ENCODE data around the gene CCDC180.
"Not testable (repeated sequence)": the region's sequence is repeated elsewhere in the genome, so short reads cannot be mapped to it uniquely, and the experiment has no call there.

The CCDC180 gene

DNA sequence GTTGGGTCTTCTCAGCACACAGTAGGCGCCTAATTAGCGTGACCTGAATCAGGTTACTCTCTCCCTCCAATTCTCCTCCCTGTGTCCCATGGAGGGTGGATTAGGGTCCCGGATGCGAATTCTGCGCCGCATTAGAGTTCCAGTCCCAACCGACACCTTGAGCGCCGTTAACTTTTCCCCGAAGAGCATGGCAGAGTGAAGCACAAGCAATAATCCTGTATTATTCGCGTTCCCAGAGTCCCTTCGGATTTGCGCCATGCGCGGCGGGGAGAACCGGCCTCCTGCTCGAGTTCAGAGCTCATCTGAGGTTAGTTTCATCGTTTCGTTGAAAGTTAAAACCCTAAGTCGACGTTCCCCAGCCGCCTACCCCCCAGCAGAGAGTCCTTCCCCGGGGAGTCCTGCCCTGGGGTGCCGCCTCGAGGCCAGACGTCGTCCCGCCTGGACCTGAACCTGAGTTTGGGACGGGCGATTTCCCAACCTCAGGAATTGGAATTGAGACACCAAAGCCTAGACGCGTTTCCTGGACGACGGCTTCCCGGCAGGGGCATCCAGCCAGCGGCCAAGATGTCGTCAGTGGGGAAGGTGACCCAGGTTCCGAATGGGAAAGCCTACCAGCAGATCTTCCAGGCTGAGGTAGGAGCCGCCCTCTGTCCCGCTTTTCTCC lies at the start of gene CCDC180:
CCDC180 (plus strand) TSS at position 160 of the 664 bp plus-strand sequence; CDS start at position 565, 405 bp downstream.
- H3K4me3 ChIP-seq (ENCODE audit: low read depth in 1 of 2, low read length in 2 of 2): no peak within 1 kb of the TSS
- H3K36me3 ChIP-seq (ENCODE audit: insufficient read depth, low read length): no peaks in the 10 kb centered on the region
- no peak within 1 kb of the TSS for H3K27ac ChIP-seq (ENCODE audit: low read length)
- H4K20me1 ChIP-seq (ENCODE audit: insufficient read depth, low read length): no peaks in the 10 kb centered on the region
- ATAC-seq (ENCODE audit: insufficient read depth, low read depth) (no peak), DNase-seq (no peak)
- TF ChIP-seq, protein P1, sequence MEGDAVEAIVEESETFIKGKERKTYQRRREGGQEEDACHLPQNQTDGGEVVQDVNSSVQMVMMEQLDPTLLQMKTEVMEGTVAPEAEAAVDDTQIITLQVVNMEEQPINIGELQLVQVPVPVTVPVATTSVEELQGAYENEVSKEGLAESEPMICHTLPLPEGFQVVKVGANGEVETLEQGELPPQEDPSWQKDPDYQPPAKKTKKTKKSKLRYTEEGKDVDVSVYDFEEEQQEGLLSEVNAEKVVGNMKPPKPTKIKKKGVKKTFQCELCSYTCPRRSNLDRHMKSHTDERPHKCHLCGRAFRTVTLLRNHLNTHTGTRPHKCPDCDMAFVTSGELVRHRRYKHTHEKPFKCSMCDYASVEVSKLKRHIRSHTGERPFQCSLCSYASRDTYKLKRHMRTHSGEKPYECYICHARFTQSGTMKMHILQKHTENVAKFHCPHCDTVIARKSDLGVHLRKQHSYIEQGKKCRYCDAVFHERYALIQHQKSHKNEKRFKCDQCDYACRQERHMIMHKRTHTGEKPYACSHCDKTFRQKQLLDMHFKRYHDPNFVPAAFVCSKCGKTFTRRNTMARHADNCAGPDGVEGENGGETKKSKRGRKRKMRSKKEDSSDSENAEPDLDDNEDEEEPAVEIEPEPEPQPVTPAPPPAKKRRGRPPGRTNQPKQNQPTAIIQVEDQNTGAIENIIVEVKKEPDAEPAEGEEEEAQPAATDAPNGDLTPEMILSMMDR (IDR thresholded peaks at IDR 0.05; ENCODE audit: borderline replicate concordance, extremely low read depth, low read length, poor library complexity, severe bottlenecking): no peak
- H2AFZ ChIP-seq (ENCODE audit: low read depth, low read length): no peak within 1 kb of the TSS
- no peaks in the 10 kb centered on the region for H3K9me3 ChIP-seq (ENCODE audit: insufficient read depth, low read length, severe bottlenecking)
- H3K4me2 ChIP-seq (ENCODE audit: insufficient read depth, low read length): no peak within 1 kb of the TSS
- H3K9ac ChIP-seq (ENCODE audit: low read depth, low read length): no peak within 1 kb of the TSS
- no peaks in the 10 kb centered on the region for H3K79me2 ChIP-seq (ENCODE audit: insufficient read depth, low read length)
- no peaks in the 10 kb centered on the region for H3K27me3 ChIP-seq (ENCODE audit: insufficient read depth, low read length, poor library complexity)
- H3K4me1 ChIP-seq (ENCODE audit: insufficient read depth, low read length): no peaks in the 10 kb centered on the region

DNA sequence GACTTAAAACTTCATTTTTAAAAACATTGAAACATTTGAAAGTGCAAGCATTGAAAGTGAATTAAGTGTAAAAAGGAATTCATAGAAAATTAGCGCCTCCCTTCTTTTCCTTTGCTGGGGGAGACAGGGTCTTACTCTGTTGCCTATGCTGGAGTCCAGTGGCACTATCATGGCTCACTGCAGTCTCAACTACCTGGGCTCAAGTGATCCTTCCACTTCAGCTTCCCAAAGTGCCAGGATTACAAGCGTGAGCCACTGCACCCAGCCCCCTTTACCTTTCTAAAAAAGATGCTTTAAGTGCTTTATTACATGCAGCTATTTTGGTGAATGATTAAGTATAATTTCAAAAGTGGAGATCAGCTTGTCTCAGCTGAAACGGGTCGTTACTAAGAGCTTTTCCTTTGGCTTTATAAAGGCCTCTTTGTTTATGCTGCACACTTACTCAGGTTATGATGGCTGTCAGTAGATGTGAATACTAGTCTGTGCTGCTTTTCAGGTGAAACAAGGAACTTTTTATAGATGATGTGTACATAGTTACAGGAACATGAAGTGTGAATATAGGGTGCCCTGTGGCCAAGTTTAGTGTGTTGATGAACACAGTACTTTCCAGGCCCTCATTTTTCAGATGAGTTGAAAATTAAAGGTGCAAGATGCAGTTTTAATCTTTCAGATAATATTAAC lies 47.5 kb upstream of the CCDC180 start:
- H3K4me2 ChIP-seq (ENCODE audit: insufficient read depth, low read length); H3K9me3 ChIP-seq (ENCODE audit: insufficient read depth, low read length, severe bottlenecking); H3K4me3 ChIP-seq (ENCODE audit: low read depth in 1 of 2, low read length in 2 of 2); H3K4me1 ChIP-seq (ENCODE audit: insufficient read depth, low read length); H3K79me2 ChIP-seq (ENCODE audit: insufficient read depth, low read length); ATAC-seq (ENCODE audit: insufficient read depth, low read depth); H4K20me1 ChIP-seq (ENCODE audit: insufficient read depth, low read length); H3K27ac ChIP-seq (ENCODE audit: low read length); H3K36me3 ChIP-seq (ENCODE audit: insufficient read depth, low read length); H3K9ac ChIP-seq (ENCODE audit: low read depth, low read length); H2AFZ ChIP-seq (ENCODE audit: low read depth, low read length); H3K27me3 ChIP-seq (ENCODE audit: insufficient read depth, low read length, poor library complexity); DNase-seq: not testable (repeated sequence)

DNA sequence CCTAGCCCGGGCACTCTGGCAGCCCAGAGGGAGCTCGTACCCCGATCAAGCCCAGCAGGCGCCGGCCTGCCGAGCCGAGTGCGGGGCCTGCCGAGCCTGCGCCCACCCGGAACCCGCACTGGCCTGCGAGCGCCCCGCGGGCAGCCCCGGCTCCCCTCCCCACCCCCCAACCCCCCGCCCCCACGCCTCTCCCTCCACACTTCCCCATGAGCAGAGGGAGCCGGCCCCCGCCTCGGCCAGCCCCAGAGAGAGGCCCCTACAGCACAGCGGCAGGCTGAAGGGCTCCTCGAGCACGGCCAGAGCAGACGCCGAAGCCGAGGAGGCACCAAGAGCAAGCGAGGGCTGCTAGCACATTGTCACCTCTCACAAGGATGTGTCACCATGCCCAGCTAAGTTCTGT lies 36.2 kb upstream of the CCDC180 start:
- H3K36me3 ChIP-seq (ENCODE audit: insufficient read depth, low read length): 0 out of 2 replicates have a peak, but pooled peaks cover under 1% of the 10 kb centered on the region
- H3K4me3 ChIP-seq (ENCODE audit: low read depth in 1 of 2, low read length in 2 of 2): no peak overlapping the region
- no peak overlapping the region for H3K27ac ChIP-seq (ENCODE audit: low read length)
- TF ChIP-seq, protein P1 (IDR thresholded peaks at IDR 0.05; ENCODE audit: borderline replicate concordance, extremely low read depth, low read length, poor library complexity, severe bottlenecking): no peak
- no peak for TF ChIP-seq EZH2 (IDR thresholded peaks at IDR 0.05; ENCODE audit: borderline replicate concordance, low read depth, low read length, severe bottlenecking)
- no peak overlapping the region for H3K4me2 ChIP-seq (ENCODE audit: insufficient read depth, low read length)
- no peak for DNase-seq
- no peaks in the 10 kb centered on the region for H3K9me3 ChIP-seq (ENCODE audit: insufficient read depth, low read length, severe bottlenecking)
- no peaks in the 10 kb centered on the region for H3K27me3 ChIP-seq (ENCODE audit: insufficient read depth, low read length, poor library complexity)
- H3K79me2 ChIP-seq (ENCODE audit: insufficient read depth, low read length): no peaks in the 10 kb centered on the region
- no peaks in the 10 kb centered on the region for H3K4me1 ChIP-seq (ENCODE audit: insufficient read depth, low read length)
- no peak for ATAC-seq (ENCODE audit: insufficient read depth, low read depth)
- H3K9ac ChIP-seq (ENCODE audit: low read depth, low read length): no peak overlapping the region
- H2AFZ ChIP-seq (ENCODE audit: low read depth, low read length): no peak overlapping the region
- no peaks in the 10 kb centered on the region for H4K20me1 ChIP-seq (ENCODE audit: insufficient read depth, low read length)

DNA sequence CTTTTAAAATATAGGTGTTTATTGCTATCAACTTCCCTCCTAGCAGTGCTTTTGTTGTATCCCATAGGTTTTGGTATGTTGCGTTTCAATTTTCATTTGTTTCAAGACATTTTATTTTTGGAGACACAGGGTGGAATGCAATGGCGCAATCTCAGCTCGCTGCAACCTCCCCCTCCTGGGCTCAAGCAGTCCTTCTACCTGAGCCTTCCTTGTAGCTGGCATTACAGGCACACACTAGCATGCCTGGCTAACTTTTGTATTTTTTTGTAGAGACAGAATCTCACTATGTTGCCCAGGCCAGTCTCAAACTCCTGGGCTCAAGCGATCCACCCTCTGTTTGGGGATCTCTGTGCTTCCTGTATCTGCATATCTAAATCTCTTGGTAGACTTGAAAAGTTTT lies 35.4 kb upstream of the CCDC180 start:
- H3K9ac ChIP-seq (ENCODE audit: low read depth, low read length): no peak overlapping the region
- TF ChIP-seq, protein P1 (IDR thresholded peaks at IDR 0.05; ENCODE audit: borderline replicate concordance, extremely low read depth, low read length, poor library complexity, severe bottlenecking): no peak
- TF ChIP-seq EZH2 (IDR thresholded peaks at IDR 0.05; ENCODE audit: borderline replicate concordance, low read depth, low read length, severe bottlenecking): no peak
- no peak overlapping the region for H2AFZ ChIP-seq (ENCODE audit: low read depth, low read length)
- H3K9me3 ChIP-seq (ENCODE audit: insufficient read depth, low read length, severe bottlenecking): no peaks in the 10 kb centered on the region
- DNase-seq (no peak), ATAC-seq (ENCODE audit: insufficient read depth, low read depth) (no peak)
- no peak overlapping the region for H3K4me3 ChIP-seq (ENCODE audit: low read depth in 1 of 2, low read length in 2 of 2)
- no peaks in the 10 kb centered on the region for H3K4me1 ChIP-seq (ENCODE audit: insufficient read depth, low read length)
- no peaks in the 10 kb centered on the region for H3K79me2 ChIP-seq (ENCODE audit: insufficient read depth, low read length)
- H3K27me3 ChIP-seq (ENCODE audit: insufficient read depth, low read length, poor library complexity): no peaks in the 10 kb centered on the region
- peaks cover 4% of the 10 kb centered on the region; the same call in 1 of the 2 replicates for H3K36me3 ChIP-seq (ENCODE audit: insufficient read depth, low read length)
- no peak overlapping the region for H3K27ac ChIP-seq (ENCODE audit: low read length)
- H4K20me1 ChIP-seq (ENCODE audit: insufficient read depth, low read length): no peaks in the 10 kb centered on the region
- no peak overlapping the region for H3K4me2 ChIP-seq (ENCODE audit: insufficient read depth, low read length)
